Neural crest cell (in vitro differentiated cells): Measurements from ENCODE around the gene EMP2. TPM values are rescaled to one million over a fixed set of nuclear protein-coding genes. Genes with fewer than 3 reads are reported as not detected.

Experiments
- DNase-seq: peaks from one replicate; pipeline ENCODE4 v3.0.0; 2021; ENCODE audit warnings: low read depth, mixed read lengths, low spot score
- H3K27ac Mint-ChIP-seq: one replicate; pipeline ENCODE4 v1.8.0; 2021; ENCODE audit warnings: mild to moderate bottlenecking, mixed read lengths; ENCODE audit not compliant: unreplicated experiment
- H3K27me3 Mint-ChIP-seq: 2 replicates; pipeline ENCODE4 v1.8.0; 2021; ENCODE audit warnings: low read depth, mild to moderate bottlenecking, mixed read lengths
- H3K36me3 Mint-ChIP-seq: 2 replicates; pipeline ENCODE4 v1.8.0; 2021; ENCODE audit warnings: low read depth, mild to moderate bottlenecking, mixed read lengths
- H3K4me1 Mint-ChIP-seq: 2 replicates; pipeline ENCODE4 v1.8.0; 2021; ENCODE audit warnings: mixed read lengths
- H3K4me3 Mint-ChIP-seq: one replicate; pipeline ENCODE4 v1.8.0; 2021; ENCODE audit warnings: mild to moderate bottlenecking, mixed read lengths
- H3K9me3 Mint-ChIP-seq: 2 replicates; pipeline ENCODE4 v1.8.0; 2021; ENCODE audit warnings: mixed read lengths
- total RNA-seq: library from RNA; stranded (reverse); gene quantifications from 2 replicates; pipeline ENCODE4 v1.2.1, GENCODE V29; 2021
- TF ChIP-seq, protein P1 (sequence below): fragments of 200-600 bp; sonication (generic); conservative IDR thresholded peaks from 2 replicates; pipeline ENCODE4 v1.5.0; 2021; ENCODE audit warnings: antibody characterized with exemption, mild to moderate bottlenecking

The EMP2 gene
- total RNA-seq, 1 donor from 2014 or later, result 23.4 TPM

DNA sequence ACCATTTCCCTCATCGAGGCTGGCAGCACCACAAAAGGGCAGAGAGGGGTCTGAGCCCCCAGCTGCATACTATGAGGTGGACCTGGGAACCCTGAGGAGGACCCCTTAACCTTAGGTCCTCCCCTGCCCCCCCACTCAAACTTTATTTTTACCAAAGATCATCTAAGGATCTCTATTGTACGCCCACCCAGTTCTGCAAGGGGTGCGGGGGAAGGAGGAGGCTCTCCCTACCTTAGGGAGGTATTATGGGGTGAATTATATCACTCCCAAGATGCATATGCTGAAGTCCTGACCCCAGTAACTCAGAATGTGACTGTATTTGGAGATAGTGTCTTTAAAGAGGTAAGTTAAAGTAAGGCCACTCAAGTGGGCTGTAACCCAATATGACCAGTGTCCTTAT lies 26.8 kb upstream of the EMP2 start:
- H3K4me3 Mint-ChIP-seq, result no peak overlapping the region
- H3K9me3 Mint-ChIP-seq, result no peaks in the 10 kb centered on the region
- no peaks in the 10 kb centered on the region for H3K36me3 Mint-ChIP-seq
- DNase-seq, result no peak
- no peak overlapping the region for H3K27ac Mint-ChIP-seq
- H3K27me3 Mint-ChIP-seq, result peaks cover 6% of the 10 kb centered on the region
- no peaks in the 10 kb centered on the region for H3K4me1 Mint-ChIP-seq
- TF ChIP-seq, protein P1, sequence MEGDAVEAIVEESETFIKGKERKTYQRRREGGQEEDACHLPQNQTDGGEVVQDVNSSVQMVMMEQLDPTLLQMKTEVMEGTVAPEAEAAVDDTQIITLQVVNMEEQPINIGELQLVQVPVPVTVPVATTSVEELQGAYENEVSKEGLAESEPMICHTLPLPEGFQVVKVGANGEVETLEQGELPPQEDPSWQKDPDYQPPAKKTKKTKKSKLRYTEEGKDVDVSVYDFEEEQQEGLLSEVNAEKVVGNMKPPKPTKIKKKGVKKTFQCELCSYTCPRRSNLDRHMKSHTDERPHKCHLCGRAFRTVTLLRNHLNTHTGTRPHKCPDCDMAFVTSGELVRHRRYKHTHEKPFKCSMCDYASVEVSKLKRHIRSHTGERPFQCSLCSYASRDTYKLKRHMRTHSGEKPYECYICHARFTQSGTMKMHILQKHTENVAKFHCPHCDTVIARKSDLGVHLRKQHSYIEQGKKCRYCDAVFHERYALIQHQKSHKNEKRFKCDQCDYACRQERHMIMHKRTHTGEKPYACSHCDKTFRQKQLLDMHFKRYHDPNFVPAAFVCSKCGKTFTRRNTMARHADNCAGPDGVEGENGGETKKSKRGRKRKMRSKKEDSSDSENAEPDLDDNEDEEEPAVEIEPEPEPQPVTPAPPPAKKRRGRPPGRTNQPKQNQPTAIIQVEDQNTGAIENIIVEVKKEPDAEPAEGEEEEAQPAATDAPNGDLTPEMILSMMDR, result no peak

DNA sequence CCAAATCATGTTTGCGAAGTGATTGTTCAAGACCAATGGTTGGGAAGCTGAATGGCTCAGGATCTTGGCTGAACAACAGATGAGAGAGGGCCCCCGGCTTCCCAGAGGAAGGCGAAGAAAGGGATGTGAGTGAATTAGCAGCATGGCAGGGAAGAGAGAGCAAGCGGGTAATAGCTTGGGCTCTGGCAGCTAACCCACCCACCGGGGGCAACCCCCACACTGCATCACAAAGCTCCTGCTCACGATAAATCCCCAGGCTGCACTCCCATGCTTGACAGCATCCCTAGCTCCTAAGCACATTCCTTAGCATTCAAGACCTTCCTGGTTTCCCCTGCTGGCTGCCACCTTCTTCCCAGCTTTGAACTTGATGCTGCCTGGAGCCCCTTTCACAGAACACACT lies 26.2 kb upstream of the EMP2 start:
- Mint-ChIP-seq H3K9me3 (no peaks in the 10 kb centered on the region), H3K4me3 (no peak overlapping the region), H3K27ac (no peak overlapping the region), H3K4me1 (no peaks in the 10 kb centered on the region), H3K36me3 (no peaks in the 10 kb centered on the region), H3K27me3 (peaks cover 6% of the 10 kb centered on the region)
- TF ChIP-seq, protein P1, result no peak
- DNase-seq, result no peak

DNA sequence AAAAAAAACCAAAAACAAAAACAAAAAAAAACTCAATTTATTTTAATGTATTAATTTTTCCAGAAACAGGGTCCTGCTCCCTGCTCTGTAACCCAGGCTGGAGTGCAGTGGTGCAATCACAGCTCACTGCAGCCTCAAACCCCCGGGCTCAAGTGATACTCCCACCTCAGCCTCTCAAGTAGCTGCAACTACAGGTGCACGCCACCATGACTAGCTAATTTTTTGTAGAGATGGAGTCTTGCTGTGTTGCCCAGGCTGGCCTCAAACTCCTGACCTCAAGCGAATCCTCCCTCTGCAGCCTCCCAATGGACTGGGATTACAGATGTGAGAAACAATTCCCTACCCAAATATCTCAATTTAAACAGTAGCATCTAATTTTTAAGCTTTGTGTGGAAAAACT lies 25.2 kb upstream of the EMP2 start:
- Mint-ChIP-seq H3K4me3 (no peak overlapping the region), H3K9me3 (no peaks in the 10 kb centered on the region), H3K36me3 (no peaks in the 10 kb centered on the region), H3K27ac (no peak overlapping the region), H3K27me3 (peaks cover 6% of the 10 kb centered on the region), H3K4me1 (no peaks in the 10 kb centered on the region)
- TF ChIP-seq, protein P1, result no peak
- DNase-seq, result no peak

DNA sequence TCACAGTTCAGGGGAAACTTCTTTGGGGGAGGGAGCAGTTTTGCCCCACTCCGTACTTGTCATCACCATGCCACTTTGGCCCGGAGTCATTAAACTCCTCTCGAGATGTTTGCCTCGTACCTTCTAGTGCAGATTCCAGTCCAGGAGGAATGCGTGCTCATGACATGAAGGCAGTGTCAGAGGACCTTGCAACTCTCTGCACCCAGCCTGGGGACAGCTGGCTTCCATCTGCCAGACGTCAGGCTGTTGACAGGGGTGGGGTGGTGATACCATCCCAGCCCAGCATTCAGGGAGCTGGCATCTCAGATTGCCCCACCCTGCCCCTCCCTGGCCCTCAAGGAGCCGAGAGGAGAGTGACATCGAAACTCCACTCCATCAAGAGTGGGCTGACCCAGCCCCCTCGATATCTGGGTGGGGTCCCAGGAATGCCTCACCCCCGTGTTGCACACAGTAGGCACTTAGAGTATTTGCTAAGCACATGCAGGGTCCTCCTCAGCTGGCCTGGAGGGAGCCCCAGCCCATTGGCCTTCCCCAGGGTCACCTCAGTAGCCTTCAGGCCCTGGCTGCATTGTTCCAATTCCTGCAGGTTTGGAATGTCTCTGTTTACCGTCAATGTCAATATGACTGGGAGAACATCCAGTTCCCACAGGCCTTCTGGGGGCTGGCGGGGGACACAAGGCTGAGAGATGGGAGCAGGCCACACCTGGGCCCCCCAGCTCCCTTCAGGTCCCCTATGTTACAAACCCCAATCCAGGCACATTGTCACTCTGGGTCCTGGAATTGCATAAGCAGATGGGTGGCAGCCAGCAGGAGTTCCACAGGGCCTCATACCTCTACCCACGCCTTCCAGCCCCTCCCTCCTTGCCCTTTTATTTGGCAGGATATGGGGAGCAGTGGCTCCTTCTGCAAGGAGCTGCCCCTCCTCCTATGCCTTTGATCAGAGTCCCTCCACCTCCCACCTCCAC lies 21.3 kb upstream of the EMP2 start:
- no peaks in the 10 kb centered on the region for H3K36me3 Mint-ChIP-seq
- H3K4me3 Mint-ChIP-seq, result no peak overlapping the region
- H3K27me3 Mint-ChIP-seq, result peaks cover 9% of the 10 kb centered on the region
- H3K4me1 Mint-ChIP-seq, result no peaks in the 10 kb centered on the region
- TF ChIP-seq, protein P1, result no peak
- H3K27ac Mint-ChIP-seq, result no peak overlapping the region
- H3K9me3 Mint-ChIP-seq, result no peaks in the 10 kb centered on the region
- no peak for DNase-seq

GRCh38 chr16:10600782-10601443 lies 20.5 kb upstream of the EMP2 start:
- peaks cover 6% of the 10 kb centered on the region for H3K27me3 Mint-ChIP-seq
- DNase-seq, result no peak
- H3K36me3 Mint-ChIP-seq, result no peaks in the 10 kb centered on the region
- H3K9me3 Mint-ChIP-seq, result no peaks in the 10 kb centered on the region
- TF ChIP-seq, protein P1, result no peak
- H3K4me1 Mint-ChIP-seq, result no peaks in the 10 kb centered on the region
- no peak overlapping the region for H3K4me3 Mint-ChIP-seq
- no peak overlapping the region for H3K27ac Mint-ChIP-seq
